HG02588 (cell line): ENCODE data around the gene BRF1.

Experiments
- ATAC-seq: cut with Tn5 transposase; IDR thresholded peaks from one replicate; pipeline ENCODE4 v1.9.1; 2021; ENCODE audit warnings: mild to moderate bottlenecking, moderate library complexity; ENCODE audit not compliant: unreplicated experiment

Gene BRF1

DNA sequence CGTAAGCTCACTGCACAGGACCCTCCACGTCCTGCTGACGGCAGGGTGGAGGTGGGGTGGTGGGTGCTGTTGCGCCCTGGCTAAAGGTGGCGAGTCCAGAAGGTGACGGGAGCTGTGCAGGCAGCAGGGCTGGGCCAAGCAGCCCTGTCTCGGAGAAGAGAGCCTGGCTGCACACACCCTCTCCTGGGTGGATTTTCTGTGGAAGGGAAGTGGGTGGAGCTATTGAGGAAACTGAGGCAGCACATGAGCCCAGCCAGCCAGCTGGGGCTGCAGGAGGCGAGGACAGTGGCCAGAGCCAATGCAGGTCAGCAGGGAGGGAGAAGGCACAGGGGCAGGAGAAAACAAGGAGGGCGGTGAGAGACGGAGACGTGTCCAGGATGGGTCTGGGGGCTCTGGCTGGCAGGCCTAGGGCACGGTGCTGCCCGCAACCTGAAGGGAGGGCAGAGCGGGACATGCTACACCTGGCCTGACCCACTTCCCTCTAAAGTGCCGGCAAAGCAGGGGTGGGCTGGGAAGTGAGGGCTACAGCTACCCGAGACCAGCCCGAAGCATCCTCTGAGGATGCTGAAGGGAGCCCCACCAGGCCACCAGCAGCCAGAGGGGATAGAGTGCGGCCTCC is 32.0 kb downstream of the BRF1 start:
- no peak for ATAC-seq

GRCh38 chr14:105267820-105268548 is 32.8 kb downstream of the BRF1 start:
- no peak for ATAC-seq

DNA sequence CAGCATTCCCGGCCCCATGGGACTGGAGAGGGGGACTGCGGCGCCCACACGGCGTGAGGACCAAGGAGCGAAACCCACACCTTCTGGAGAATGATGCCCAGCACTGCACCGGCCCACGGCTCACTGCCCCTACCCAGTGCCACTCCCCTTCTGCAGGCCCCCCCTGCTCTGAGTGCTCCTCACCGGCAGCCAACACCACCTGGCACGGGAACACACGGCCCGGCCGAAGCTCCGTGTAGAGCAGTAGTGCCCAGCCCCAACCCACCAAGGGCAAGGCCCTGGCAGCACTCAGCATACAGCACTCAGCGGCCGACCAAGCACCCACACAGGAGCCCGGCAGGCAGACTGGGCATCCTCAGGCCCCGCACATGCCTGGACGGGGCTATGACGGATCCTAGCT is 39.0 kb downstream of the BRF1 start:
- no peak for ATAC-seq

DNA sequence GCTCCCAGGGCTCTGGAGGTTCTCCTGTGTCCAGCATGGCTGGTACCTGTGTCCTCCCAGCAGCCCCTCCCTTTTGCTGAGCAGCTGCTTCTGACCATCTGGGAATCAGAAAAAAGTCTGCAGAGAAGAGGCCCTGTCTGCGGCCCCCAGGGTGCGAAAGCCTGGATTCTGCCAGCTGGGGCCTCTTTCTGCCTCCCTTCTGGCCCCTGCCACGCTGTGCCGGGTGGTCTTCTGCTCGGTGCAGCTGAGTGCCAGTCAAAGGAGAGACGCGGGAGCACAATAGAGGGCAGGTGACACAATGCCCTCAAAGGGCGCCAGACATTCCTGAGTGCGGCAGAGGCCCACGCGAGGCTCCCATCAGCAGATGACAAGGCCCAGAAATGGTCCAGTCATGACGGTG is 39.8 kb downstream of the BRF1 start:
- no peak for ATAC-seq

DNA sequence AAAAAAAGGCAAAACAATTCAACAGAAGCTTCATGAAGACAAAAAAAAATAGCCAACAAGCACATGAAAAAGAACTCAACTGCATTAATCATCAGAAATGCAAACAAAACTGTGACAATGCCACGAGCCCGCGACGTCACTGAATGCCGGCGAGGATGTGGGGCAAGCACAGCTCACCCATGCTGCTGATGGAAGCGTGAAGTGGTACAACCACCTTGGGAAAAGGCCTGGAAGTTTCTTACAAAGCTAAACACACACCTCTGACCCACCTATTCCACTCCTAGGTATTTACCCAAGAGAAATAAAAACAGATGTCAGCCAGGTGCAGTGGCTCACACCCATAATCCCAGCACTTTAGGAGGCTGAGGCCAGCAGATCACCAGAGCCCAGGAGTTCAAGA is 42.0 kb downstream of the BRF1 start:
- ATAC-seq: no peak

GRCh38 chr14:105257464-105257863 is 43.3 kb downstream of the BRF1 start:
- no peak for ATAC-seq

GRCh38 chr14:105256292-105256960 is 44.4 kb downstream of the BRF1 start:
- no peak for ATAC-seq

- ATAC-seq: no peak
These were observed 45.7 kb downstream of the BRF1 start for GRCh38 chr14:105255021-105255507.

DNA sequence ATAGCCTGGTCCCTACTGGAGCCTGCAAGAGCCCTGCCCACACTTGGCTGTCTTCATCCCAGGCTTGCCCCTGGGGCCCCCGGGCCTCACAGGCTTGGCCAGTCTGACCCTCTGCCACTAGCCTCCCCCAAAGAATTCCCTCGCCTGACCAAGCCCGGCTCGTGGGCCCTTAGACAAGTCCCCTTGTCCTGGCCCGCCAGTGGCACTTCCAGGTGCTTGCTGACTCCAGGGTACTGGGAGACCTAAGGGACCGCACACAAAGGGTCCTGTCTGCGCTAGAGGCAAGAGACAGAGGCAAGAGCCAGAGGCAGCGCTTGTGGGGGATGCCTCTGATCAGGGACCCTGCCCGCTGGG is 47.5 kb downstream of the BRF1 start:
- no peak for ATAC-seq

DNA sequence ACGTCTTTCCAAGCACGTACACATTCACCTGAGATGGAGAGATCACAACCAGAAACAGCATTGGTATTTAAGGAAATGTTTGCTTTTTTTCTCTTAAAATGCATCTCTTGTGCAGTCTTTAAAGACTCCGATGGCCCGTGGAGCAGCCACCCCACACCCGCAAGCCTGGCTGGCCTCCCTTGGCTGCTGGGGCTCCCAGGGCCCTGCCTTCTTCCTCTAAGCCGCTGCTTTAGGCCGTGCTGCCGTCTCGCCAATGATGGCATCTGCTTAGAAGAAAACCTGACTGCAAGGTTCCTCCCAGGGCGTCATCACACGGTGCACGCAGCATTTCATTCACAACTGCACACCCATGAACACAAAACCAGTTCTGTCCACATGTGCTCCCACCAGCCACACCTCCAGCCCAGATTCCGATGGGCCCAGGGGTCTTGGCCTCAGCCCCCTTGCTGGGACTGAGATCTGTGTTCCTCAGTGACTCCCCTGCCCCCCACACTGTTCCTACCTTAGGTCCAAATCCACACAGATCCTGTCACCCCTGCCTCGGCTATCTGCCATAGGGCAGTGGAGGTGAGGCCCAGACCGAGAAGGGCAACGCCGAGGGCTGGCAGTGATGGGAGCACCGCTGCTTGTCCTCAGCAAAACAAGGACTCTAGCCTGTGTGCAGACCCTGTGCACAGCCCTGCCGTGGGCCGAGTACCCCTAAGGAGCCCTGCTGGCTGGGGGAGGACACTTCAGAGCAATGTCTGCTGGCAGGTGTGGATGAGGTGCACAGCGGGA is 48.1 kb downstream of the BRF1 start:
- no peak for ATAC-seq

GRCh38 chr14:105251920-105252319 is 48.9 kb downstream of the BRF1 start:
- no peak for ATAC-seq

DNA sequence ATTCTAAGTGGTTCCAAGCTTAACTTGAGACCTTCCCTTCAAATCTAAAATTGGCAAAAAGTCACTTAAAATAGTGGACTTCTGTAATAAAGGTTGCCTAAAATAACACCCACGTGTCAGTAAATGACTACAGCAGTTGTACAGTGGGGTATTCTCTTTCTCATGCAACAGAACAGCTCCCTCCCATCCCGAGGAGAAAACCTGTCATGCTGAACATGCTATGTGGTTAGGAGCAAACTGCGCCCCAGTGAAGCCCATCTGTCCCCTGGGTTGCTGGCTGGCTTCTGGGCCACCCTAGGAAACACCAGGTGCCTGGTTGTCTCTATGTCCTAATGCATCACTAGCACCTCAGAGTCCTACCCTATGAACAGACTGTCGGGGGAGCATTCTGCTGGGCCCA is 49.8 kb downstream of the BRF1 start:
- ATAC-seq: no peak

- ATAC-seq: no peak
These were observed 50.8 kb downstream of the BRF1 start for GRCh38 chr14:105250008-105250366.

- no peak for ATAC-seq
These were observed 51.4 kb downstream of the BRF1 start for GRCh38 chr14:105249182-105250007.

- ATAC-seq: peak; percentile 74
These were observed 52.2 kb downstream of the BRF1 start, which contains the start of gene BTBD6 for GRCh38 chr14:105248368-105249181. BTBD6 (plus strand) TSS chr14:105248533; CDS start chr14:105248712, 179 bp downstream.

DNA sequence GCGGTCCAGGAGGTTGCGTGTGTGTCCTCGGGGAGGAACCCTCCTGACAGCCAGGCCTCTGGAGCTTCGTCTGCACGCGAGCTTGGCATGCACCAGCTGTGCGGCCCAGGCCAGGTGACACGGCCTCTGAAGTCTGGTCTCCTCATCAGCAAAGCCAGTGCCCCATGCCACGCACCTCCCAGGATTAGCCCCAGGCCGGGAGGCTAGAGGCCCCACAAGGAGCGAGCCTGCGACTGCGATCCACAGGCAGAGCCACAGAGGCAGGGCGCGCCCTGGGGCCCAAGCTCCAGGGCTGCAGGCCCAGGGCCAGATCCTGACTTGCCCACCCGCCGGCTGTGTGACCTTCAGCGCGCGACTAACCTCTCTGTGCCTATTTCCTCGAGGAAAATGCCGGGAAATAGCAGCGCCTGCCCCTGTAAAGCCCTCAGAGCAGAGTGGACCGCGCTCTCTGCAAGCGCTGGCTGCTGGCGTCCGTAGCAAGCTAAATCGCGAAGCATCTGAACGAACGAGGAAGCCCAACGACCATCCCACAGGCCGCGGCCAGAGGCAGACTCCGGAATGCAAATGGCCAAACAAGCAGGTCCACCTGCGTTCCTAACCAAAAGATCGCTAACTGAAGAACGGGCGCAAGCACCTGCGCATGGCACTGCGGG is 53.0 kb downstream of the BRF1 start:
- no peak for ATAC-seq

- ATAC-seq: no peak
These were observed 53.8 kb downstream of the BRF1 start for GRCh38 chr14:105247026-105247425.

- no peak for ATAC-seq
These were observed 56.5 kb downstream of the BRF1 start for GRCh38 chr14:105244334-105244733.

DNA sequence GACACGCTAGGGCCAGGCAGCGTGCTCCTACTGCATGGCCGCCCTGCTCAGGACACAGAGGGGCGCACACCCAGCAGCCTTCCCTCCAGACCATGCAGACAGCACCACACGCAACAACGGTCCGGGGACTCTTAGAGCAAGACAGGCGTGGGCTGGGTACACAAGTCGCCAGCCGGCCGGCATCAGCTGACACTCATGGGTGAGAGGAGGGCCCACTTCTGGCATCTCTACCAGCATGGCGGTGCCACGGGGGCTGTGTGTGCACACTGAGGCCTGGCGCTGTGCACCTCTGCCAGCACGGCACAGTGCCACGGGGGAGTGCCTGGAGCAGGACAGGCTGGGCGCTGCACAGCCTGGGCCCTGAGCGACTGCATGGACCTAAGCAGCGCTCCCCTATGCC is 59.2 kb downstream of the BRF1 start:
- ATAC-seq: no peak
